HL-60 (cell line): ENCODE measurements around the gene PIGV.
"Not testable (repeated sequence)": the region's sequence is repeated elsewhere in the genome, so short reads cannot be mapped to it uniquely, and the experiment has no call there.

Experiments used
- GABPA ChIP-seq: IDR thresholded peaks from 2 replicates; pipeline ENCODE4 v1.6.1; 2012; ENCODE audit warnings: low read depth
- POLR2AphosphoS5 ChIP-seq: IDR thresholded peaks from 2 replicates; pipeline ENCODE4 v1.6.1; 2012; ENCODE audit warnings: low read depth
- REST ChIP-seq: IDR thresholded peaks from 2 replicates; pipeline ENCODE4 v1.6.1; 2012; ENCODE audit warnings: low read depth; ENCODE audit not compliant: insufficient replicate concordance
- SPI1 ChIP-seq: IDR thresholded peaks from 2 replicates; pipeline ENCODE4 v1.6.1; 2012; ENCODE audit warnings: low read depth, mild to moderate bottlenecking, borderline replicate concordance
- TF ChIP-seq, protein P1 (sequence below): IDR thresholded peaks from one replicate; pipeline ENCODE4 v1.5.1; 2011; ENCODE audit warnings: low read length, control low read depth, inconsistent platforms; ENCODE audit not compliant: insufficient read depth

GRCh38 chr1:26837665-26838064 lies 49.9 kb downstream of the PIGV start:
- TF ChIP-seq REST, POLR2AphosphoS5, GABPA, SPI1: not testable (repeated sequence)
- TF ChIP-seq, protein P1, sequence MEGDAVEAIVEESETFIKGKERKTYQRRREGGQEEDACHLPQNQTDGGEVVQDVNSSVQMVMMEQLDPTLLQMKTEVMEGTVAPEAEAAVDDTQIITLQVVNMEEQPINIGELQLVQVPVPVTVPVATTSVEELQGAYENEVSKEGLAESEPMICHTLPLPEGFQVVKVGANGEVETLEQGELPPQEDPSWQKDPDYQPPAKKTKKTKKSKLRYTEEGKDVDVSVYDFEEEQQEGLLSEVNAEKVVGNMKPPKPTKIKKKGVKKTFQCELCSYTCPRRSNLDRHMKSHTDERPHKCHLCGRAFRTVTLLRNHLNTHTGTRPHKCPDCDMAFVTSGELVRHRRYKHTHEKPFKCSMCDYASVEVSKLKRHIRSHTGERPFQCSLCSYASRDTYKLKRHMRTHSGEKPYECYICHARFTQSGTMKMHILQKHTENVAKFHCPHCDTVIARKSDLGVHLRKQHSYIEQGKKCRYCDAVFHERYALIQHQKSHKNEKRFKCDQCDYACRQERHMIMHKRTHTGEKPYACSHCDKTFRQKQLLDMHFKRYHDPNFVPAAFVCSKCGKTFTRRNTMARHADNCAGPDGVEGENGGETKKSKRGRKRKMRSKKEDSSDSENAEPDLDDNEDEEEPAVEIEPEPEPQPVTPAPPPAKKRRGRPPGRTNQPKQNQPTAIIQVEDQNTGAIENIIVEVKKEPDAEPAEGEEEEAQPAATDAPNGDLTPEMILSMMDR: not testable (repeated sequence)
